Urinary bladder (tissue), 4 donors: ENCODE results near the gene TRIM61. TPM values are rescaled to one million over a fixed set of nuclear protein-coding genes. Genes with fewer than 3 reads are reported as not detected.

Source experiments
- DNase-seq: peaks from one replicate; pipeline ENCODE4 v3.0.0-alpha.2; 2015; ENCODE audit errors: extremely low spot score
- H3K27ac ChIP-seq: one replicate; pipeline ENCODE4 v1.5.1; 2013; ENCODE audit warnings: low read depth, mild to moderate bottlenecking, moderate library complexity
- H3K36me3 ChIP-seq: one replicate; pipeline ENCODE4 v1.6.1; 2013; ENCODE audit warnings: mild to moderate bottlenecking, moderate library complexity; ENCODE audit not compliant: insufficient read depth
- H3K4me1 ChIP-seq: one replicate; pipeline ENCODE4 v1.6.1; 2013; ENCODE audit warnings: mild to moderate bottlenecking, moderate library complexity; ENCODE audit not compliant: insufficient read depth
- H3K4me3 ChIP-seq: one replicate; pipeline ENCODE4 v1.5.1; 2013; ENCODE audit warnings: low read depth, low read length
- WGBS: extraction: QIAGEN DNeasy Blood & Tissue Kit; methylation state at CpG from one replicate; pipeline ENCODE4 v1.1.7; 2013; 5-methylcytosine and 5-hydroxymethylcytosine counted together
- polyA plus RNA-seq: library from polyadenylated mRNA; stranded (reverse); fragments of 200-250 nt; gene quantifications from one replicate; pipeline ENCODE4 v1.2.3, GENCODE V29; 2013
- small RNA-seq: library from RNA; depleted of rRNA; stranded (forward); fragments of <200 nt; gene quantifications from one replicate; pipeline ENCODE3, GENCODE V24; 2014
- total RNA-seq: library from RNA; depleted of rRNA; stranded (reverse); fragments of >200 nt; gene quantifications from one replicate; pipeline ENCODE4 v1.2.3, GENCODE V29; 2014
- donor health status: healthy with polysubstance abuse.
- donor health status: healthy.

The TRIM61 gene
- total and polyA plus RNA-seq, 2 donors, result 0.94 to 3.6 TPM

DNA sequence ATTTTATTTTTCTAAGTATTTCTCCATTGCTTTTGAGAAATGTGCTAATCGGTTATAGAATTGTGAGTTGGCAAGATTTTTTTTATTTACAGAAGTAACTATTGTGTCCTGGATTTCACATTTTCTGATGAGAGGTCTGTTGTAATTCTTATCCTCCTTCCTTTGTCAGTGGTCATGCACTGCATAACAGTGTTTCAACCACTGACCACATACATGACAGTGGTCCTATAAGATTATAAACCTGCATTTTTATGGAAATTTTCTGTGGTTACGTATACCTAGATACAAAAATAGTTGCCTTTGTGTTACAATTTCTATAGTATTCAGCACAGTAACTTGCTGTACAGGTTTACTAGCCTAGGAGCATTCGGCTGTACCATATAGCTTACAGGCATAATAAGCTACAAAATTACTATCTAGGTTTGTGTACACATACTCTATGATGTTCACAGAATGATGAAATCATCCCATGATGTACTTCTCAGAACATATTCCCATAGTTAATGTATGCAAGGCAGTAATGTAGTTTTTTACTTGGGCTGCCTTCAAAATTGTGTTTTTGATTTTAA, 52.7 kb downstream of the TRIM61 start:
- DNase-seq, result no peak
- WGBS, result 87% methylated on average over 3 of the region's 3 CpGs
- no peak overlapping the region for H3K4me3 ChIP-seq
- H3K27ac ChIP-seq, result no peak overlapping the region
- no peaks in the 10 kb centered on the region for H3K4me1 ChIP-seq
- no peaks in the 10 kb centered on the region for H3K36me3 ChIP-seq

DNA sequence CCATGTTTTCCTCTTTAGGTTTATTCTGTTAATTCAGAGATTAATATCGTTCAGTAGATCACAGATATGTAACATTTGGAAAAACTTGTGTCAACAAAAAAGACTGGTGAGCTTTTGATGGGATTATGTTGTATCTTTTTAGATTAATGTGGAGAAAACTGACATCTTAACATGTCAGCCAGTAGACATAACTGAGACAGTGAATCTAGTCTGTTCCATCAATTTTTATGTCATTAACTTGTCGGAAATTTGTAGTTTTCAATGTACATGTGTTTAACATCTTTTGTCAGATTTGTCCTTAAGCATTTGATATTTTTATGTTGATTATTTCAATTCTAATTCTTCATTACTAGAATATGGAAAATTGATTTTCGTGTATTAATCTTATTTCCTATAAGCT, 58.5 kb downstream of the TRIM61 start:
- no peak for DNase-seq
- H3K4me3 ChIP-seq, result no peak overlapping the region
- 80% methylated on average over 3 of the region's 3 CpGs for WGBS
- no peaks in the 10 kb centered on the region for H3K36me3 ChIP-seq
- no peak overlapping the region for H3K27ac ChIP-seq
- no peaks in the 10 kb centered on the region for H3K4me1 ChIP-seq

Small RNA genes within 50 kb of the gene (small RNA-seq; reads per million reads assigned to genes)
- not detected for gene AC106872.12

Other genes starting within 250 kb of the TRIM61 start
- gene SMIM31, start 223.5 kb downstream of the TRIM61 start, total RNA-seq, result 0.42 TPM
- gene SMIM31, start 223.5 kb downstream of the TRIM61 start, polyA plus RNA-seq, result 0.09 TPM
- not detected for gene APELA, start 100.5 kb downstream of the TRIM61 start, total RNA-seq
- not detected for gene APELA, start 100.5 kb downstream of the TRIM61 start, polyA plus RNA-seq
- not detected for gene TRIM60, start 54.3 kb upstream of the TRIM61 start, total RNA-seq
- not detected for gene TRIM60, start 54.3 kb upstream of the TRIM61 start, polyA plus RNA-seq
- not detected for gene TRIM75, start 76.2 kb upstream of the TRIM61 start, total RNA-seq
- not detected for gene TRIM75, start 76.2 kb upstream of the TRIM61 start, polyA plus RNA-seq
- 12.0 TPM for gene TMEM192, start 135.2 kb upstream of the TRIM61 start, total RNA-seq
- 14.8 TPM for gene TMEM192, start 135.2 kb upstream of the TRIM61 start, polyA plus RNA-seq
- 13.7 TPM for gene KLHL2, start 229.9 kb upstream of the TRIM61 start, total RNA-seq
- gene KLHL2, start 229.9 kb upstream of the TRIM61 start, polyA plus RNA-seq, result 16.6 TPM